SIG-M5 treated with dmso at 0.1 percent for 504 hours (cell line): ENCODE data around the gene TIFAB.

ENCODE experiments used
- DNase-seq: peaks from one replicate; lab custom pipeline; 2025; ENCODE audit not compliant: unreplicated experiment; lab: John Stamatoyannopoulos, UW

TIFAB gene

DNA sequence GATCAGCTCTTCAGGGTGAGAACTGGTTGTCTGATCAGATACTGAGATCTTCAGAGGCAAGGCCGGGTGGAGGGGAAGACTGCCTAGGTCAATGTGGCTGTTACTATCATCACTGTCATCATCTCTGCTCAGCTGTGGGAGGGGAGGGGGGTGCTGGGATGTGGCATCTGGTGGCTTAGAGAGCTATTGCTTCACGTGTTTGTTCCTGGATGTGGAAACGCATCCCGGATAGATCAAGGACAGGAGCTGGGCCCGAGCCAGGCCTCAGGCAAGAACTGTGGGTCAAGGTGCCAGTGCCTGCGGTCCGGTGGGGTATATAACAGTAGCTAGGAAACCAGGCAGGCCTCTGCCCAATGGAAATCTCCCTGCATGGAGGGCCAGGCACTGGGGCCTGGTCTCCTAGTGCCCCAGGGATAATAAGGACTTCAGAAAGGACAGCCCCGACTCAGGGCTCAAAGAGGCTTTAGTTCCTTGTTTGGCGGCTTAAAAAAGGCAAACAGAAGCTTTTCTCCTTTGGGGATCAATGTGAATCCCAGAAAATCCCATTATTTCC is 30.3 kb upstream of the TIFAB start:
- DNase-seq: peak; percentile 60

DNA sequence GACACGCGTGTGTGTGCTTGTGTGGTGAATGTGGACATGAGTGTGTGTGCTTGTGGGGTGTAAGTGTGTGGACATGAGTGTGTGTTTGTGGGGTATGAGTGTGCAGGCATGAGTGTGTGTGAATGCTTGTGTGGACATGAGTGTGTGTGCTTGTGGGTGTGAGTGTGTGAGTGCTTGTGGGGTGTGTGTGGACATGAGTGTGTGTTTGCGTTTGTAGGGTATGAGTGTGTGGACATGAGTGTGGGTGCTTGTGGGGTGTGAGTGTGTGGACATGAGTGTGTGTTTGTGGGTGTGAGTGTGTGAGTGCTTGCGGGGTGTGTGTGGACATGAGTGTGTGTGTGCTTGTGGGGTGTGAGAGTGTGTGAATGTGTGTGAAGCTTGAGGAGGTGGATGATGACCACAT is 29.8 kb upstream of the TIFAB start:
- DNase-seq: no peak

DNA sequence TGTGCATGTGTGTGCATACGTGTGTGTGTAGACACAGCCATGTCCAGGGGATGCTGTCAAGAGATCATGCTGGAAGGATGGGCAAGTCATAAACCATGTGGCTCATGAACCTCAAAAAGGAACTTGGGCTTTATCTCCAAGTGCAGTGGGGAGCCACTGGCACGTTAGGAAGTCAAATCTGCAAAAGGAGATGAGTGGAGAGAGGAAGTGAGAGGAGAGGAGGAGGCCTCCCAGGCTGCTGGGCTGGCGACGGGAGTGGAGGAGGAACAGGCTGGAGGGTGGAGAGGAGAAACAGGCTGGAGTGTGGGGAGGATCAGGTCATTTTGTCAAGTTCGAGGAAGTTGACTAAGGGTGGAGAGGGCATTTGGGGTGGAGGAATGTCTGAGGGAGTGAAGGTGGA is 29.2 kb upstream of the TIFAB start:
- peak; percentile 81 for DNase-seq

DNA sequence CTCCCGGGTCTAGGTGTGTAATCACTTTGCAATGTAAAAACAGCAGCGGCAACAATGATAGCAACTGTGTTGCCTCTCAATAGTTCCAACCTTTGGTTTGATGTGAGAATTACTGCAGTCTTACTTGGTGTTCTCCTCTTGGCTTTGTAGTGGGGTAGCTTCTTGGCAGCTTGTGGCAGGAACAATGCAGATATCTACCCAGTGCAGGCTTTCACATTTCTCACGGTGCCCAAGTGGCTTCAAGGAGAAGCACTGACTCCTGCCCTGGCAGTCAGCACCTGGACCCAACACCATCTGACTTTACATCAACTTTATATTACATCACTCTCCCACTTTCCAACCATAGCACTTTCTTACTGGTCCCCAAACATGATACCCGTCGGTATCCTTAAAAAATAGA is 28.4 kb upstream of the TIFAB start:
- DNase-seq: no peak

DNA sequence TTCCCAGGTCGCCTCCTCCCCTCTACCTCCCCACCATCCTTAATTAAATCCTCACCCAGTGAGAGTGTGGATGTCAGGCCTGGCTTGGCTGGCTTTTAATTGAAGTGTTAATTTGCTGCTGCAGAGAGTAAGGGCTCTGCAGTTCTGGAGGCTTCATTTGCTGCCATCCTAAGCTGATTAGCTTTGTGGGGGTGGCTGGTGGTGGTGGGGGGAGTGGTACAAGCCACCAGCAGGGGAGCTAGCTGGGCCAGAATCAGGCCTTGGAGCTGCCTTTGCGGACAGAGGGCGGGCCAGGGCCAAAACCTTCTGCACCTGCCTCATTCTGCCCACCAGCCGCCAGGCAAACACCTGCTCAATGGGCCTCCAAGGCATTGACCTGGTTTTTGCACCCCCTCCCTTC is 26.8 kb upstream of the TIFAB start:
- no peak for DNase-seq

DNA sequence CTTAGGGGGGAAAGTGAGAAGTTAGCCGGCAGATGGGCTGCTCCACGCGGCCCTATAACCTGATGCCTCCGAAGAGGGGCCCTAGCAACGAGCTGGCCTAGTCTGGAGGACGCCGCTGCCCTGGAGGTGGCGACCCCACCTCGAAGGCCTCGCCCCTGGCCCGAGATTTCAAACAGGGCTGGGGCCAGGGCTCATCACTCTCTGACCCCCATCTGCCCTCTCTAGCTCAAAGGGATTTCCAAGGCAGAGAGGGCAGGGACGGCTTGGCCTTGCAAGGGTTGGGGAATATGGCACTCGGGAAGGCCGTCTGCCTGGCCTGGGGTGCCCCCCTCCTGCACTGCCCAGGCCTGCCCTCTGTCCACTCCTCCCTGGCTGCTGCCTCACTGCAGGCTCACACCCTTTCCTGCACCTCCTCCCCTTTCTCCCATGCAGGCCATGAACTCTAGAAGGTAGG is 25.5 kb upstream of the TIFAB start:
- DNase-seq: no peak

DNA sequence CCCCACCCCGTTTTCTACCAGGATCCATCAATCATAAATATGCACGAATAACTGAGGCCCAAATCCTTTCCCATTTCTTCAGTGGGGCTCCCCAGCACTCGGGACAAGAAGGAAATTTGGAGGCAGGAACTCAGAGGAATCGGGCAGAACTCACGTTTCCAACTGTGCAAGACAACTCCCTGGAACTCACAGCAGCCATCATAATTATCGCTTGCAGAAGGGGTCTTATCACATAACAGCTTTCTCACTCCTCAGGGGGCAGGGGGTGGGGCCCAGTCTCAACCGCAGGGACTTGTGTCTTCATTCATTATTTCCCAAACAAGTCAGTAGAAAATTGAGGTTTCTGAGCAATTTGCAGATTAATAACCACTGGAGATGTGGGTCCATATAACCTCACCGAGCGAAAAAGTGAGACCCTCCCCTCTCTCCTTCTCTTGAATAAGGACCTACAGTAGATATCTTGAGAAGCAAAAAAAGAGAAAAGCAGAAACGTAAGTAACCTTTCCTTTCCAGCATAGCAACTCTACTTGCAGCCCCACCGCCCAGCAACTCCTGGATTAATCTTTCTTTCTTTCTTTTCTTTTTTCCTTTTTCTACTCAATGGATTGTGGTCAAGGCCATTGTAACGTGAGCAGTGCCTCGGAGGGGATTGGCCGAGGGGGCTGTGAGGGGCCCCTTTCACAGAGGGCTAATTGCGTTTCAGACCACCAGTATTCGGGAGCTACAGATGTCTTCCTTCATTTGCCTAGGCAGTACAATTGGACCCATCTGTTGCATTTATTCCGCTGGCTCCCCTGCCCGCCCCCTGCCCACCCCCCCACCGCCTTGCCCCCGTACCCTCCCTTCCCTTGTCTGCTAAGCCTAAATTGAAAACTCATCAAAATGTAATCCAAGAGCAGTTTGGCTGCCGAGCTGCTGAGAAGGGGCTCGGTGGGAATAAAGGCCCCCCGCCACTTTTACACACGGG is 24.7 kb upstream of the TIFAB start:
- no peak for DNase-seq

DNA sequence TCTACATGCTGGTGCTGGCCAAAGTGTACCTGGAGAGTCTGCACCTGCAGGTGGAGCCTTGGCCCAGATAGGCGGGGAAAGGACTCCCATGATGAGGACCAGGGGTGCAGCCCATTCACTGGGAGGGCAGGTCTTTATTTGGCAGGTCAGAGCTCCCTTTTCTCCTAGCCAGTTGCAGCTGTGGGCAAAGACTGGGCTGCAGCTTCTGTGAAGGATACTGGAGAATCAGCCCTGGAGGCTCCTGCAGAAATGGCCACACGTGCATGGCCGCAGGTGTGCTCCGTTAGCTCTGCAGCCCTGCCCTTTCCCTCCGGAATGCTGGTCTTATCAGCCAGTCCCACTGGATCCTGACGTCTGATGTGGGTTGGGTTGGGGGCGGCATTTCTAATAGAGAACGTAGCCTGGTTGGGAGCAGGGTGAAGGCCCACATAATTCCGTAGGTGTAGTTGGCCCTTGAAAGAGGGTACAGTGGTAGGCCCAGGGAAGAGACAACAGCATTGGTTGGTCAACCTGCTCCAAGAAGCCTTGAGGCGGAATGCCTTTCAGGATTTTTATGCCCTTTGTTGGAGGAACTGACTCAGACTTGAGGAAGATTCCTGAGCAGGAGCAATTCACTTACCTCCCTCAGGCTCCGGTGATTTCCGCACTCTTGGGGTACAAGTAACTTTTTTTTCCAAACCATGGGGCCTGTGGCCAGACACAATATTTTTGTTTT is 22.0 kb upstream of the TIFAB start:
- no peak for DNase-seq

DNA sequence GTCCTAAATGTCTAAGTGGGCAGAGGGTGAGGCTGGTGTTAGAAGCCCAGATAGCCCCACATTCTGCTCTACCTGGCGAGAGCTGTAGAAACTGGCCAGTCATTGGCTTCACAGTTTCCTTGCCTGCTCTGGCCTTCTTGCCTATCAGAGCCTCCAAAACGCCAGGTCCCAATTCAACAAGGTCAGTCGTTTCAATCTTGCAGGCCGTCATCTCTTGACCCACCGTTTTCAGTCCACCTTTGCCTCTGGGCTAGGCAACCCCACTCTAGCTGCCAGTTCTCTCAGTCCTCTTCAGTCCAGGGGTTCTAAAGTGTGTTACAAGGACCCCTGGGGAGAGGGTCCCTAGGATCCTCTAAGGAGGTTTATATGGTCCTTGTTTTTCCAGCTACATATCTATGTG is 20.0 kb upstream of the TIFAB start:
- no peak for DNase-seq

DNA sequence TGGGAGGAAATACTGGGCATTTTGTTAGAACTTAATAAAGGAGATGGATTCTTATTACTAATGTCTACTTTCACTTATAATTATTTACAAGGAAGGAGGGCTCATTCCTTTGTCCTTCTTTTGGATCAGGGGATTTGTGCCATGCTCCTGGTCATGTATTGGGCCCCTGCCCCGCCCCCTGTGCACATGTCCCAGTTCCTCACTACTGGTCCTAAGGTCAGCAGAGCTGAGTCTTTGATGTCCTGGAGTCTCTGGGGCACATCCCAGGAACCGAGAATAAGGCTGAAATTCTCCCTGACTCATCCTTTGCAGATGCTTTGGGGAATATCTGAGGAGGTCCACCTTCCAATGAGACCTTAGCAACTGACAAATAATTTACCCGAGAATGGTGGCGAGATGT is 19.6 kb upstream of the TIFAB start:
- DNase-seq: no peak

DNA sequence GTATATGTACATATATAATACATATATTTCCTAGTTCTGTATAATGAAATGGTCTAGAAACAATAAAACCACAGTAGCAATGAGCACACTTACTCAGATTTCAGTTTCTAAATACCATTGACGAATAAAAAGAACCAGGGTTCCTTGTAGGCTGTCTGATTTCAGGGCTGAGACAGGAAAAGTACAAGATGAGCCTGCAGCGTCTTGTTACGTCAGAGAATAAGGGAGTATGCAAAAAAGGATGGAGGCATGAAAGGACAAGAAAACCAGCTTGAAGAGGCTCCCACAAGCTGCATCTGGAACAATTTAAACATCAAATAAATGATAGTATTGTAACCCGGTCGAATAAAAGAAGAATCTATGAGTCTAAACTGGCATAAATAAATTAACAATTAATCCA is 17.8 kb upstream of the TIFAB start:
- DNase-seq: no peak

DNA sequence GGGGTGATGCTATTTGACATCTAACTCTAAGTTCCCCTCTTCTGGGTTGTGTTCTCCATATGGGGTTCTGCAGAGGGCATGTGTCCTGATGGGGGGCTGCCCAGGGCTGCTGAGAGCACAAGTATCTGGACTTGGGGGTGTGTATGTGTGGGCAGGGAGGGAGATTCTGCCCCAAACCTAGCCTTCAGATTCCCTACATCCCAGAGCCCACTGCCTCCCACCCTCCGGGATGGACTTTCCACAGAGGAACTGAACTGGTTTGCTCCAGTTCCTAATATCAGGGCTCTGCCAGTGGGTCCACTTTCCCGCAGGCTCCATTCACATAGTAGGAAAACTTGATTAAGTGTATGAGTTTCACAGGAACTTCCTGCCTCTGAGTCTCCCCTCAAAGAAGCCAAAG is 16.4 kb upstream of the TIFAB start:
- DNase-seq: no peak

DNA sequence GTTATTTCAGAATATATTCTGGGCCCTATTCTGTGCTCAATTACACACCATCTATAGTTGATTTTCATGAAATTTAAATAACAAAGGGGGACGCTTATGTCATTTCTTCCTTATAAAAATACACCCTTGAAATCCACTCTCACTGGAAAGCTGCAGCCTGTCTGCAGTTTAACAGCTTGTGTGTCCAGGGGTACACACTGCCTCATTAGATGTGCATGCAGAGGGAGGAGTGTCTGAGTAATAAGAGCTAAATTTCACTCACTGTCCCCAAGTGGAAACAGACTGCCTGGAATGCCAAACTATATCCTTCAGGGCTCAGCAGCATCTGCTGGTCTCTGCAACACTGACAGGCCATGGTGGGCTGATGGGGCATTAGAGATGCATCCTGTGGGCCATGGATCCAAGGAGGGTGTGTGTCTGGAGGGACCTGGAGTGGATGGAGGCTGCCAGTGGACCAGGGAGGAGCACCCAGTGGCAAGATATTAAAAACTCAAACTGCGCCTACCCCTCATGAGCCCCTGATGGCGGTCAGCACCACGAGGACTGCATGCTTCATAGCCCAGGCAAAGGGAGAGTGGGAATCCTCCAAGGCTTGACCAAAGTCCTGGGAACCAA is 15.8 kb upstream of the TIFAB start:
- no peak for DNase-seq

DNA sequence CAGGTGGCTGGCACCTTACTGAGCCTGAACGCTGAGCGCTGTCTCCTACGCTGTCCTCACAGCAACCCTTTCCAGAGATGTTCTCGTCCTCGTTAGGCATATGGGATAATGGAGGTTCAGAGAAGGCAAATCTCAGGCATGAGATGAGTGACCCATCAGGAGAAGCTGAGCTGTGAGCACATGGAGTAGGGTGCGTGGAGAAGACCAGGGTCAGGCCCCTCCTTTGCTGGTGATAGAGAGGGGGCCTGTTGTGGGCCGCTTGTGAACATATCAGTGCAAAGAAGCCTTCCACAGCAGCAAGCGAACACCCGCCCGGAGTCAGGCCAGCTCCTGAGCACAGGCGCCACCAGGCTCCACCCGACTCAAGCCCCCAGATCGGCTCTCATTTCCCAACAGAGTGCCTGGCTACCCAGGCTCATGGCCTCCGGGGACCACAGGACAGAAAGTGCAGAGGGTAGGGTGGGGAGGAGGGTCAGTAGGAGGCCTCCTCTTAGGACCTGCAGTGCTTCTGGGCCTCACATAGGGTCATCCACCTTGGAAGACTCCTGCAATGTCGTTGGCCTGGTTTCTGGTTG is 15.0 kb upstream of the TIFAB start:
- DNase-seq: no peak

DNA sequence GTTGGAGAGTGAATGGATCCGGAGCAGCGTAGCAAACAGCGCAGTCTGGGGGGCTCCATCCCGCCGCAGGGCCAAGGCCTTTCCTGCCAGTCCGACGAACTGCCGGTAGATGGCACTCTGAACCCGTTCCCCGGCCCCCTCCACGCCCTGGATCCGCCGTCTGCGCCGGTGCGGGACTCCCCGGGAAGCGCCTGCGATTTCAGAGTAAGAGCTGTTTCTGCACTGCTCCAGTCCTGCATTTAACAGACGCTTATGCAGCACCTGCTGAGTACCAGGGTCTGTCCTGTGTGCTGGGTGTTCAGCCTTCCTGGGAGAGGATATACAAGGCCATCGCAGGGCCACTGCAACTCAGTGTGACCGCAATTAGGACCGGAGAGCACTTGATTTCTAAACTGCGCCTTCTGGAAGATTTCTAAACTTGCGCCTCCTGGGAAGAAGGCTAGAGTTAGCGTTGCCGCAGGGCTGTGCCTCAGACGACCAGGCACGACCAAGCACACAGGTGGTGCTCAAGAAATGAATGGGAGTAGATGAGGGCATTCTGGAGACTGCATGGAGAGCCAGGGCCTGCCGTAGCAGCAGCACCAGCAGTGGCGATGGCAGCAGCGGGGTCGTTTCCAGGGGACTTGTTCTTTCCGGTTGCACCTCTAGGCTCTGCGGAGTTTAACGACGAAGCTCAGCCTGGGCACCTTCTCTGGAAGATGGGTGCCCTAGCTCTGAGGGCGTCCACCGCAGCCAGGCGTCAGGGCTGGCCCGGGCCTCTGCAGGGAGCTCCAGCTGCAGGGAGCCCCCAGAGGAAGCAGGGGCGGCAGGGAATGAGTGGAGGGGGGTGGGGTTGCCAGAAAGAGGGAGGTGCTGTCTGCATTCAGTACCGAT is 14.3 kb upstream of the TIFAB start:
- DNase-seq: peak; percentile 72

DNA sequence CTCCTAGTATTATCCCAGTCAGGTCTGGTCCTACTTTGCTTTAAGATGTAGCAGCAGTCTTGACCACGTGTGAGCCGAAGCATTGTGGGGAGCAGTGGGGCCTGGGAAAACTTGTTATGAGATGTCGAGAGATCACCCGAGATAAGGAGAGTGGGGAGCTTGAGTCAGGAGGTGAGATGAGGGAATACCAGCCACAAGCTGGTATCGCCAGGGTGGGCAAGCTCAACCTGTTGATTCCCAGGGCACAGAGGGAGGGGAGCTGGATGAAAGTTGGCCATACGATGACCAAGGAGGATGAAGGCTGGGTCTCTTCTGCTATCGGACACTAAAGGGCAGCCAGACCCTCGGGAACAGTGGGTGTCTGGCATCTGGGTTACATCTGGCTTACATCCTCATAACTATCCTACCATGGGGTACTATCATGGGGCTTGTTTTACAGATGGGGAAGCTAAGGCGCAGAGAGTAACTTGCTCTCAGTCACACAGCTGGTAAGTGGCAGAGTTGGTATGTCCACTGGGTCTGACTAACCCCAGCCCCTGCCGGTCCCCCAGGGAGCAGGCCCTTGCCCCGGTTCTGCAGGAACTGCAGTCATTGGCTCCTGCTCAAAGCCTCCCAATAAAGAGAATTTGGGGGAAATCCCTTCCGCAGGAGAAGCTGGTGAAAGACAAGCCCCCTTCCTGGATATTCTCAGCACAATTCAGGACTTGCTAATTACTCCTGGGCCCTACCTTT is 13.4 kb upstream of the TIFAB start:
- DNase-seq: no peak

DNA sequence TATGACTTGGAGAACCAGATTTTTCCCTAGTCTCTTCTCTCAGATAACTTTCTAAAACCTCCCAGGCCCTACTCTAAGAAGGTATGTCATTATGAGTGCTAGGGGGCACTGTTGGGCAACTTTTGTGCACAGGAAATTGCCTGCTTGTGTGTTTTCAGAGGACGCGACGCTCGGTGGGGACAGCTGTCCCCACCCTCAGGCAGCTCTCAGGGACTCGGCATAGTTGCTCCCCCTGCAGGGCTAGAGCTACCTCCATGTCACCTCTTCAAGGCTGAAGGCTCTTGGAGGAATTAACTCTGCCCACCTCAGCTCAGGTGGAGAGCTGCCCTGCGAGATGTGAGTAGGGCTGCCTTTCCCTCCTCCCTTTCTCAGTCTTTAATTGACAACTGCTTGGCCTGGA is 10.2 kb upstream of the TIFAB start:
- DNase-seq: peak; percentile 89

DNA sequence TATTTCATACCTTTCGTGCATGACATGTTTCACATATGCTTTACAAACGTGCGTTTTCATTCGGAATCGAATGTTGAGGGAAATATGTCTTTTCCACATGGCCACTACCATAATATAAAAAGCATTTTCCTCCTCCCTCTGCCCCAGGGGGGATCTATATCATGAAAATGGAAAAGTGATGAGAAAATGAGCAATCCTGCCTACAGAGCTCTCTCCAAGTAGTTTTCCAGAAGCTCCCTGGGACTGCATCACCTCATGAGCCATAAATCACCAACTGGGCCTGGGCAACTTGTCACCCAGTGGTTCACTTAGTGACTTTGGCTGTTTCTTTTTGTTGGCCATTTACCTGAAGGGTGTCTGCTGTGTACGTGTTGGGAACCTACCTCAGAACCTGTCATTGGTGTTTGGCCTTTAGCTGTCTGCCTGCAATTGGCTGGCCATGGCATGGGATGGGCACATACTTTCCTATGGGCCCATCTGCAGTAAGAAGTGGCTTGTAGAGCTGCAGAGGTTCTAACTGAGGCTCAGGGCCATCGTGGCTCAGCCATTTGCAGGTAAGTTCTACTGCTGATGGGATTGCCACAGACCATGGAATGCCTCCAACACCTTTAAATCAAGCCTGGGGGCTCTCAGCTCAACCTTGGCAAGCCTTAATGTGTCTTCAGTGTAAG is 9.5 kb upstream of the TIFAB start:
- no peak for DNase-seq
